RWPE2 (cell line): Measurements from ENCODE around the gene VPS52.

ENCODE experiments used
- ATAC-seq: fragments of 200-7000 bp; cut with Tn5 transposase; 3 replicates; pipeline ENCODE4 v1.9.1; 2021; ENCODE audit warnings: low read depth
- DNase-seq: peaks from one replicate; pipeline ENCODE4 v3.0.0-alpha.2; 2020; ENCODE audit warnings: low spot score
- H3K27ac ChIP-seq: fragments of 450-650 bp; 2 replicates; pipeline ENCODE4 v1.5.1; 2017; ENCODE audit warnings: mild to moderate bottlenecking; ENCODE audit not compliant: poor library complexity, severe bottlenecking
- H3K27me3 ChIP-seq: fragments of 250-450 bp; sonication (Bioruptor Pico); 2 replicates; pipeline ENCODE4 v1.5.1; 2021; ENCODE audit warnings: mild to moderate bottlenecking, moderate library complexity; ENCODE audit not compliant: insufficient read depth, poor library complexity, severe bottlenecking
- H3K36me3 ChIP-seq: fragments of 250-450 bp; sonication (Bioruptor Pico); 2 replicates; pipeline ENCODE4 v1.5.1; 2020; ENCODE audit warnings: low read depth, mild to moderate bottlenecking, moderate library complexity
- H3K4me1 ChIP-seq: fragments of 250-450 bp; sonication (Bioruptor Pico); 2 replicates; pipeline ENCODE4 v1.5.1; 2021; ENCODE audit warnings: mild to moderate bottlenecking, moderate library complexity; ENCODE audit not compliant: insufficient read depth, poor library complexity, severe bottlenecking
- H3K4me3 ChIP-seq: fragments of 250-450 bp; sonication (Bioruptor Pico); 2 replicates; pipeline ENCODE4 v1.5.1; 2021; ENCODE audit warnings: mild to moderate bottlenecking, moderate library complexity; ENCODE audit not compliant: severe bottlenecking
- H3K9me3 ChIP-seq: fragments of 250-450 bp; sonication (Bioruptor Pico); 2 replicates; pipeline ENCODE4 v1.5.1; 2021; ENCODE audit warnings: mild to moderate bottlenecking, moderate library complexity; ENCODE audit not compliant: severe bottlenecking
- CTCF ChIP-seq: fragments of 450-650 bp; IDR thresholded peaks from one replicate; pipeline ENCODE4 v1.5.1; 2017; ENCODE audit warnings: mild to moderate bottlenecking, moderate library complexity; ENCODE audit not compliant: poor library complexity, severe bottlenecking

Gene VPS52

DNA sequence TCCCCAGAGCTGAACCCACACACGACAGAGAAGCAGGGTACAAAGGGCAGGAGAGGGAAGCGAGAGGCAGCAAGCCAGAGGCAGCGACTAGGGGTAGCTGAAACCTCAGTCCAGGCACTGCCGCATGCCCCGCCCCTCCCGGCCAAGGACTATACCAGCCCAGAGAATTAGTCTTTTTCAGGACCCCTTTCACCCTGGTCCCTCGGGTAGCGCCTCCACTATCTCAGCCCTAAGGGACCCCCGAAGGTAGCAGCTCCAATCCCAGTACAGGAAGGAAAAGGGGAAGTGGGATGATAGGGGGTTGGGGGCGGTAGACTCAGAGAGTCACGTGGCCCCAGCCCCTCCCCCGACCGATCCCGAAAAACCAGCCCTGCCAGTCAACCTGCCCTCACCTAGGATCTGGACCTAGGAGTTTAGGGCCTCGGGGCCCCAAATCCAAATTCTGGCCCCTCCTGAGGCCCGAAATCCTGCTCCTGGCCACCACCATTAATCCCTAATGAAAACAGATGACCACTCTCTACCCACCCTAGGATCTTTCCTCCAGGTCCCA lies 25.8 kb upstream of the VPS52 start:
- peaks cover 22% of the 10 kb centered on the region for H3K36me3 ChIP-seq
- no peaks in the 10 kb centered on the region for H3K9me3 ChIP-seq
- DNase-seq (no peak), ATAC-seq (peak; percentile 32)
- no peaks in the 10 kb centered on the region for H3K27me3 ChIP-seq
- H3K27ac ChIP-seq, result peak overlapping the region; percentile 92
- H3K4me1 ChIP-seq, result no peaks in the 10 kb centered on the region
- no peak for TF ChIP-seq CTCF
- H3K4me3 ChIP-seq, result peak overlapping the region; percentile 65

DNA sequence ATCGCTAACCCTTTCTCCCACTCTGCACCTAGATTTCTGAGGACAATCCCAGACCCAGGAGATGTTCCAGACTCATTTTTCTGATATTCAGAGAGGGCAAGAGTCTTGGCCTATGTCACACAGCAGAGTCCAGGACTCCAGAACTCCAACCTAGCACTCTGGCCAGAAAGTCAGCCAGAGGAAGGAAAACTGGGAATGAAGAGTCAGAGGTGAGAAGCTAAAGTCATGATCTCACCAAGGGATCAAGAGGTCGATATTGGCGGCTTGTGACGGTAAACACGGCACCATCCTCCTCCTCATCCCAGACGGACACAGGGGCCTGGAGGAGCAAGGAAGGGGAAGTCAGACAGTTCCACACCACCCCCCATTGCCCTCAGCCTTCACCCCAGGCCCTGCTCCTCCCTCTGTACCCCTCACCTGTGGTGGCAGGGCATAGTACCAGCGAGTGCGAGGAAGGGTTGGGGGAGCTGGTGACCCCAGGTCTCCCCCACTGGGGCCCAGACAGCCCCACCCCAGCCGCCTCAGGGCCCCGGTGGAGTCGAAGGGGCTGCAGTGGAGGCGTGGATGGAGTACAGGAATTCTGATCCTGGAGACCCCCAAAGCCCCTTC lies 25.2 kb upstream of the VPS52 start:
- H3K4me3 ChIP-seq, result peak overlapping the region; percentile 65
- DNase-seq, result no peak
- TF ChIP-seq CTCF, result no peak
- H3K27ac ChIP-seq, result peak overlapping the region; percentile 92
- no peaks in the 10 kb centered on the region for H3K27me3 ChIP-seq
- H3K4me1 ChIP-seq, result no peaks in the 10 kb centered on the region
- no peak for ATAC-seq
- no peaks in the 10 kb centered on the region for H3K9me3 ChIP-seq
- H3K36me3 ChIP-seq, result peaks cover 26% of the 10 kb centered on the region

- Histone ChIP-seq H3K27me3 (no peaks in the 10 kb centered on the region), H3K4me3 (no peak overlapping the region), H3K36me3 (peaks cover 34% of the 10 kb centered on the region), H3K27ac (no peak overlapping the region), H3K4me1 (no peaks in the 10 kb centered on the region), H3K9me3 (no peaks in the 10 kb centered on the region)
- no peak for DNase-seq
- TF ChIP-seq CTCF, result no peak
- ATAC-seq, result no peak
These were observed 24.1 kb upstream of the VPS52 start for GRCh38 chr6:33295621-33296369.

- Histone ChIP-seq H3K27me3 (no peaks in the 10 kb centered on the region), H3K4me3 (no peak overlapping the region), H3K27ac (no peak overlapping the region), H3K9me3 (no peaks in the 10 kb centered on the region), H3K36me3 (peaks cover 38% of the 10 kb centered on the region), H3K4me1 (no peaks in the 10 kb centered on the region)
- TF ChIP-seq CTCF, result no peak
- no peak for ATAC-seq
- no peak for DNase-seq
These were observed 22.6 kb upstream of the VPS52 start for GRCh38 chr6:33294086-33294823.
